Measurements from ENCODE around the gene CDC42BPA. TPM values are rescaled to one million over a fixed set of nuclear protein-coding genes. Genes with fewer than 3 reads are reported as not detected.

Gene CDC42BPA
- total and polyA plus RNA-seq, 2 of the 13 experiments (the other 11 are each of a cell fraction or from before 2014, with no cell fraction given), result 6.5 to 16.0 TPM

DNA sequence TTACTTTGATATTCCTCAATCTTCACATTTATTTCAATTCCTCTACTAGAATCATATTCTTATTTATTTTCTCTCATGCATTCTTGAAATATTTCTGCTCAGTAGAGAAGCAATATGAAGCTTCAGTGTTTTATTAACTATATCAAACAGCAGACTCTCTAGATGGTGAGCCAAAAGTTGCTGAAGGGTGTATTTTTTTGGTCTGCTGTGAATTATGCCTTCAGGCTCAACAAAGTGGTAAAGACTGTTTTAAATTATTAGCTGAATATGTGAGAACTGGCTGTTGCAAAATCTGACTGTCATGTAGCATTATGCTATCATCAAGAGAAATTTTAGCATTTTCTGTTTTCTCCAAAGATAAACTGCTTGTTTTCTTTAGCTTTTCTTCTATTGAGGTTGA lies 24.9 kb upstream of the CDC42BPA start:
- H3K4me2 ChIP-seq (ENCODE audit: low read depth, low read length), result no peak overlapping the region
- BruUV-seq (replicated peaks), result no TSS peak
- no peaks in the 10 kb centered on the region for H3K27me3 ChIP-seq (ENCODE audit: control insufficient read depth in 1 of 2, insufficient read depth in 2 of 2, low read length in 2 of 2)
- no peak overlapping the region for H3K9ac ChIP-seq (ENCODE audit: insufficient read depth, low read depth, low read length)
- no peak overlapping the region for H3K27ac ChIP-seq (ENCODE audit: extremely low read length, insufficient read depth, low read length)
- no peaks in the 10 kb centered on the region for H4K20me1 ChIP-seq (ENCODE audit: insufficient read depth, low read length)
- in situ Hi-C loops (cut with HindIII; ENCODE audit: extremely low pct_ligation_motif_present, low pct_unique_long_range_greater_than_20kb) (no loop called here), intact Hi-C loops (cut with micrococcal nuclease; ENCODE audit: unreplicated experiment) (no loop called here)
- H2AFZ ChIP-seq (ENCODE audit: low read length), result no peak overlapping the region
- H3K9me3 ChIP-seq (ENCODE audit: low read length), result no peaks in the 10 kb centered on the region
- H3K4me3 ChIP-seq (replicated peaks in 1 of 3; ENCODE audit: insufficient read depth in 1 of 3, low read depth in 2 of 3, low read length in 3 of 3), result no peak overlapping the region
- DNase-seq (ENCODE audit: low spot score), result no peak
- H3K36me3 ChIP-seq (replicated peaks in 1 of 2; ENCODE audit: control insufficient read depth in 1 of 2, insufficient read depth in 2 of 2, low read length in 2 of 2), result no peaks in the 10 kb centered on the region
- TF ChIP-seq ZSCAN20 (CRISPR knock-in tag; IDR thresholded peaks at IDR 0.05; ENCODE audit: borderline replicate concordance) (no peak), PLRG1 (conservative IDR thresholded peaks at IDR 0.05) (no peak), PHF20 (CRISPR knock-in tag; IDR thresholded peaks at IDR 0.05) (no peak), TP53 (CRISPR knock-in tag; conservative IDR thresholded peaks at IDR 0.05) (no peak), NR2F2 (IDR thresholded peaks at IDR 0.05; ENCODE audit: borderline replicate concordance, low read depth) (no peak), NFKB2 (CRISPR knock-in tag; IDR thresholded peaks at IDR 0.05; ENCODE audit: borderline replicate concordance) (no peak), TCF12 (IDR thresholded peaks at IDR 0.05) (no peak), TCF12 (CRISPR knock-in tag; IDR thresholded peaks at IDR 0.05) (no peak), STAG1 (CRISPR knock-in tag; IDR thresholded peaks at IDR 0.05) (no peak)
- TF ChIP-seq, protein P1, sequence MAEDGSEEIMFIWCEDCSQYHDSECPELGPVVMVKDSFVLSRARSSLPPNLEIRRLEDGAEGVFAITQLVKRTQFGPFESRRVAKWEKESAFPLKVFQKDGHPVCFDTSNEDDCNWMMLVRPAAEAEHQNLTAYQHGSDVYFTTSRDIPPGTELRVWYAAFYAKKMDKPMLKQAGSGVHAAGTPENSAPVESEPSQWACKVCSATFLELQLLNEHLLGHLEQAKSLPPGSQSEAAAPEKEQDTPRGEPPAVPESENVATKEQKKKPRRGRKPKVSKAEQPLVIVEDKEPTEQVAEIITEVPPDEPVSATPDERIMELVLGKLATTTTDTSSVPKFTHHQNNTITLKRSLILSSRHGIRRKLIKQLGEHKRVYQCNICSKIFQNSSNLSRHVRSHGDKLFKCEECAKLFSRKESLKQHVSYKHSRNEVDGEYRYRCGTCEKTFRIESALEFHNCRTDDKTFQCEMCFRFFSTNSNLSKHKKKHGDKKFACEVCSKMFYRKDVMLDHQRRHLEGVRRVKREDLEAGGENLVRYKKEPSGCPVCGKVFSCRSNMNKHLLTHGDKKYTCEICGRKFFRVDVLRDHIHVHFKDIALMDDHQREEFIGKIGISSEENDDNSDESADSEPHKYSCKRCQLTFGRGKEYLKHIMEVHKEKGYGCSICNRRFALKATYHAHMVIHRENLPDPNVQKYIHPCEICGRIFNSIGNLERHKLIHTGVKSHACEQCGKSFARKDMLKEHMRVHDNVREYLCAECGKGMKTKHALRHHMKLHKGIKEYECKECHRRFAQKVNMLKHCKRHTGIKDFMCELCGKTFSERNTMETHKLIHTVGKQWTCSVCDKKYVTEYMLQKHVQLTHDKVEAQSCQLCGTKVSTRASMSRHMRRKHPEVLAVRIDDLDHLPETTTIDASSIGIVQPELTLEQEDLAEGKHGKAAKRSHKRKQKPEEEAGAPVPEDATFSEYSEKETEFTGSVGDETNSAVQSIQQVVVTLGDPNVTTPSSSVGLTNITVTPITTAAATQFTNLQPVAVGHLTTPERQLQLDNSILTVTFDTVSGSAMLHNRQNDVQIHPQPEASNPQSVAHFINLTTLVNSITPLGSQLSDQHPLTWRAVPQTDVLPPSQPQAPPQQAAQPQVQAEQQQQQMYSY (CRISPR knock-in tag; IDR thresholded peaks at IDR 0.05), result no peak
- TF ChIP-seq, protein P2, sequence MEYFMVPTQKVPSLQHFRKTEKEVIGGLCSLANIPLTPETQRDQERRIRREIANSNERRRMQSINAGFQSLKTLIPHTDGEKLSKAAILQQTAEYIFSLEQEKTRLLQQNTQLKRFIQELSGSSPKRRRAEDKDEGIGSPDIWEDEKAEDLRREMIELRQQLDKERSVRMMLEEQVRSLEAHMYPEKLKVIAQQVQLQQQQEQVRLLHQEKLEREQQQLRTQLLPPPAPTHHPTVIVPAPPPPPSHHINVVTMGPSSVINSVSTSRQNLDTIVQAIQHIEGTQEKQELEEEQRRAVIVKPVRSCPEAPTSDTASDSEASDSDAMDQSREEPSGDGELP (IDR thresholded peaks at IDR 0.05; ENCODE audit: borderline replicate concordance, low read depth), result no peak
- CTCF ChIA-PET (ENCODE audit: low intra/inter-chr PET ratio, low total read pairs), result no interaction called here
- FAIRE-seq, result no peak
- ATAC-seq, result no peak
- H3K79me2 ChIP-seq (ENCODE audit: insufficient read depth, low read length), result no peaks in the 10 kb centered on the region
- H3K4me1 ChIP-seq (ENCODE audit: insufficient read depth, low read length), result no peaks in the 10 kb centered on the region
- POLR2A ChIA-PET, result no interaction called here
